Ovary (tissue), 3 donors: ENCODE measurements around the gene HSPA1L.
"Not testable (repeated sequence)": the region's sequence is repeated elsewhere in the genome, so short reads cannot be mapped to it uniquely, and the experiment has no call there.

Source experiments
- POLR2A ChIP-seq: fragments of 450-650 bp; IDR thresholded peaks from one replicate; pipeline ENCODE4 v1.6.1; 2017; ENCODE audit warnings: antibody characterized with exemption, mild to moderate bottlenecking, moderate library complexity
- TF ChIP-seq, protein P1 (sequence below), 3 donors: fragments of 450-650 bp in 2 of 3; fragments of 200-600 bp in 1 of 3; IDR thresholded peaks; one replicate each; pipeline versions ENCODE4 v1.5.1 to v1.8.0; 2016 to 2022; ENCODE audit warnings: antibody characterized with exemption in 3 of 3, mild to moderate bottlenecking in 1 of 3
- donor health status: DM: no; HTN: no; CAD: no.

DNA sequence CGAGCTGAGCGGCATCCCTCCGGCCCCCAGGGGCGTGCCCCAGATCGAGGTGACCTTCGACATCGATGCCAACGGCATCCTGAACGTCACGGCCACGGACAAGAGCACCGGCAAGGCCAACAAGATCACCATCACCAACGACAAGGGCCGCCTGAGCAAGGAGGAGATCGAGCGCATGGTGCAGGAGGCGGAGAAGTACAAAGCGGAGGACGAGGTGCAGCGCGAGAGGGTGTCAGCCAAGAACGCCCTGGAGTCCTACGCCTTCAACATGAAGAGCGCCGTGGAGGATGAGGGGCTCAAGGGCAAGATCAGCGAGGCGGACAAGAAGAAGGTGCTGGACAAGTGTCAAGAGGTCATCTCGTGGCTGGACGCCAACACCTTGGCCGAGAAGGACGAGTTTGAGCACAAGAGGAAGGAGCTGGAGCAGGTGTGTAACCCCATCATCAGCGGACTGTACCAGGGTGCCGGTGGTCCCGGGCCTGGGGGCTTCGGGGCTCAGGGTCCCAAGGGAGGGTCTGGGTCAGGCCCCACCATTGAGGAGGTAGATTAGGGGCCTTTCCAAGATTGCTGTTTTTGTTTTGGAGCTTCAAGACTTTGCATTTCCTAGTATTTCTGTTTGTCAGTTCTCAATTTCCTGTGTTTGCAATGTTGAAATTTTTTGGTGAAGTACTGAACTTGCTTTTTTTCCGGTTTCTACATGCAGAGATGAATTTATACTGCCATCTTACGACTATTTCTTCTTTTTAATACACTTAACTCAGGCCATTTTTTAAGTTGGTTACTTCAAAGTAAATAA, 2.2 kb upstream of the HSPA1L start:
- TF ChIP-seq, protein P1, sequence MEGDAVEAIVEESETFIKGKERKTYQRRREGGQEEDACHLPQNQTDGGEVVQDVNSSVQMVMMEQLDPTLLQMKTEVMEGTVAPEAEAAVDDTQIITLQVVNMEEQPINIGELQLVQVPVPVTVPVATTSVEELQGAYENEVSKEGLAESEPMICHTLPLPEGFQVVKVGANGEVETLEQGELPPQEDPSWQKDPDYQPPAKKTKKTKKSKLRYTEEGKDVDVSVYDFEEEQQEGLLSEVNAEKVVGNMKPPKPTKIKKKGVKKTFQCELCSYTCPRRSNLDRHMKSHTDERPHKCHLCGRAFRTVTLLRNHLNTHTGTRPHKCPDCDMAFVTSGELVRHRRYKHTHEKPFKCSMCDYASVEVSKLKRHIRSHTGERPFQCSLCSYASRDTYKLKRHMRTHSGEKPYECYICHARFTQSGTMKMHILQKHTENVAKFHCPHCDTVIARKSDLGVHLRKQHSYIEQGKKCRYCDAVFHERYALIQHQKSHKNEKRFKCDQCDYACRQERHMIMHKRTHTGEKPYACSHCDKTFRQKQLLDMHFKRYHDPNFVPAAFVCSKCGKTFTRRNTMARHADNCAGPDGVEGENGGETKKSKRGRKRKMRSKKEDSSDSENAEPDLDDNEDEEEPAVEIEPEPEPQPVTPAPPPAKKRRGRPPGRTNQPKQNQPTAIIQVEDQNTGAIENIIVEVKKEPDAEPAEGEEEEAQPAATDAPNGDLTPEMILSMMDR (IDR thresholded peaks at IDR 0.05), result not testable (repeated sequence)
- TF ChIP-seq POLR2A, result not testable (repeated sequence)
